Measurements from ENCODE around the gene LRP2BP. TPM values are rescaled to one million over a fixed set of nuclear protein-coding genes. Genes with fewer than 3 reads are reported as not detected.
"Not testable (repeated sequence)": the region's sequence is repeated elsewhere in the genome, so short reads cannot be mapped to it uniquely, and the experiment has no call there.

The LRP2BP gene
- total RNA-seq, 1 experiment from 2014 or later, result 0.29 TPM

GRCh38 chr4:185361872-185362271 is 33.9 kb downstream of the LRP2BP start:
- no peak for DNase-seq (ENCODE audit: low read depth)

GRCh38 chr4:185359767-185360446 is 35.8 kb downstream of the LRP2BP start:
- peak; percentile 30 for DNase-seq (ENCODE audit: low read depth)

GRCh38 chr4:185358959-185359358 is 36.8 kb downstream of the LRP2BP start:
- peak; percentile 23 for DNase-seq (ENCODE audit: low read depth)

- peak; percentile 55 for DNase-seq (ENCODE audit: low read depth)
Measured at GRCh38 chr4:185358514-185358913, 37.2 kb downstream of the LRP2BP start.

GRCh38 chr4:185357733-185358440 is 37.8 kb downstream of the LRP2BP start:
- DNase-seq (ENCODE audit: low read depth), result no peak

GRCh38 chr4:185357211-185357610 is 38.5 kb downstream of the LRP2BP start:
- no peak for DNase-seq (ENCODE audit: low read depth)

- DNase-seq (ENCODE audit: low read depth), result no peak
Measured at GRCh38 chr4:185352741-185353140, 43.0 kb downstream of the LRP2BP start.

GRCh38 chr4:185352202-185352601 is 43.5 kb downstream of the LRP2BP start:
- no peak for DNase-seq (ENCODE audit: low read depth)

- DNase-seq (ENCODE audit: low read depth), result no peak
Measured at GRCh38 chr4:185351691-185352090, 44.0 kb downstream of the LRP2BP start.

GRCh38 chr4:185346975-185347601 is 48.6 kb downstream of the LRP2BP start:
- no peak for DNase-seq (ENCODE audit: low read depth)

- no peak for DNase-seq (ENCODE audit: low read depth)
Measured at GRCh38 chr4:185344743-185345538, 50.8 kb downstream of the LRP2BP start.

GRCh38 chr4:185343726-185344581 is 51.8 kb downstream of the LRP2BP start:
- no peak for DNase-seq (ENCODE audit: low read depth)

GRCh38 chr4:185341841-185342240 is 53.9 kb downstream of the LRP2BP start:
- DNase-seq (ENCODE audit: low read depth), result no peak

GRCh38 chr4:185341377-185341776 is 54.3 kb downstream of the LRP2BP start:
- no peak for DNase-seq (ENCODE audit: low read depth)

- DNase-seq (ENCODE audit: low read depth), result no peak
Measured at GRCh38 chr4:185339941-185340340, 55.8 kb downstream of the LRP2BP start.

- no peak for DNase-seq (ENCODE audit: low read depth)
Measured at GRCh38 chr4:185335579-185335978, 60.1 kb downstream of the LRP2BP start.

- DNase-seq (ENCODE audit: low read depth), result no peak
Measured at GRCh38 chr4:185334326-185334725, 61.4 kb downstream of the LRP2BP start.

GRCh38 chr4:185332575-185333464 is 62.9 kb downstream of the LRP2BP start:
- no peak for DNase-seq (ENCODE audit: low read depth)

- DNase-seq (ENCODE audit: low read depth), result not testable (repeated sequence)
Measured at GRCh38 chr4:185329879-185330510, 65.7 kb downstream of the LRP2BP start.

- no peak for DNase-seq (ENCODE audit: low read depth)
Measured at GRCh38 chr4:185328586-185328985, 67.1 kb downstream of the LRP2BP start.

Measured in Daoy (cell line).